Stomach smooth muscle (tissue), 2 donors: Measurements from ENCODE around the gene ANKDD1B.

Experiments used
- H3K27ac ChIP-seq: one replicate; pipeline ENCODE4 v1.7.0; 2013; ENCODE audit warnings: mild to moderate bottlenecking, low read length, inconsistent platforms
- H3K27me3 ChIP-seq, 2 donors: one replicate each; pipeline ENCODE4 v1.7.0; 2013; ENCODE audit warnings: low read length in 2 of 2; ENCODE audit not compliant: insufficient read depth in 2 of 2, control insufficient read depth in 1 of 2
- H3K36me3 ChIP-seq, 2 donors: one replicate each; pipeline ENCODE4 v1.7.0; 2013; ENCODE audit warnings: low read length in 2 of 2; ENCODE audit not compliant: control insufficient read depth in 2 of 2, insufficient read depth in 2 of 2
- H3K4me1 ChIP-seq: one replicate; pipeline ENCODE4 v1.7.0; 2013; ENCODE audit warnings: low read length; ENCODE audit not compliant: control insufficient read depth, insufficient read depth
- H3K4me3 ChIP-seq, 2 donors: one replicate each; pipeline ENCODE4 v1.7.0; 2013; ENCODE audit warnings: low read length in 2 of 2
- H3K9ac ChIP-seq, 2 donors: one replicate each; pipeline ENCODE4 v1.7.0; 2013; ENCODE audit warnings: low read length in 2 of 2, mild to moderate bottlenecking in 1 of 2
- H3K9me3 ChIP-seq, 2 donors: one replicate each; pipeline ENCODE4 v1.7.0; 2013; ENCODE audit warnings: low read length in 2 of 2; ENCODE audit not compliant: control insufficient read depth in 2 of 2
- donor health status: healthy.
- donor health status: Pancreatic carcinoma.

ANKDD1B gene

GRCh38 chr5:75706016-75706415 is 94.8 kb downstream of the ANKDD1B start:
- no peak overlapping the region for H3K9ac ChIP-seq
- no peak overlapping the region for H3K27ac ChIP-seq
- no peaks in the 10 kb centered on the region for H3K4me1 ChIP-seq
- no peak overlapping the region for H3K4me3 ChIP-seq
- H3K9me3 ChIP-seq = no peaks in the 10 kb centered on the region
- H3K27me3 ChIP-seq = no peaks in the 10 kb centered on the region
- peaks cover 6 to 19% of the 10 kb centered on the region in 2 donors for H3K36me3 ChIP-seq

DNA sequence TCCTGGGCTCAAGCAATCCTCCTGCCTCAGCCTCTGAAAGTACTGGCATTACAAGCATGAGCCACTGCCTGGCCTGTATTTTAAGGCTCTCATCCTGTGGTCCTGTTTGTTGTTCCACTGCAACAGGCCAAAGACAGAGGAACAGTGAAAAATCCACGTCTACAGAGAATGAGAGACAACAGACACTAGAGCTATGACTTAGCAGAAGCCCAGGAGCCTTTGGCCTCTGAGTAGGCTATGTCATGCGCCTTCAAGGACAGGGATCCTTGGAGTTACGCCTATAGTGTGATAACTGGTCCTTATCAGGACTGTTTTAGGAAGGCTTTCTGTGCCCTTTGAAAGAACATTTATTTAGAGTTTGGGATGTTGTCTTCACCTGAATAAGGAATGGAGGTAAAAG is 95.5 kb downstream of the ANKDD1B start:
- Histone ChIP-seq H3K4me1 (no peaks in the 10 kb centered on the region), H3K9ac (no peak overlapping the region), H3K4me3 (no peak overlapping the region), H3K36me3 (peaks cover 5 to 18% of the 10 kb centered on the region in 2 donors), H3K27ac (no peak overlapping the region), H3K9me3 (no peaks in the 10 kb centered on the region), H3K27me3 (no peaks in the 10 kb centered on the region)

DNA sequence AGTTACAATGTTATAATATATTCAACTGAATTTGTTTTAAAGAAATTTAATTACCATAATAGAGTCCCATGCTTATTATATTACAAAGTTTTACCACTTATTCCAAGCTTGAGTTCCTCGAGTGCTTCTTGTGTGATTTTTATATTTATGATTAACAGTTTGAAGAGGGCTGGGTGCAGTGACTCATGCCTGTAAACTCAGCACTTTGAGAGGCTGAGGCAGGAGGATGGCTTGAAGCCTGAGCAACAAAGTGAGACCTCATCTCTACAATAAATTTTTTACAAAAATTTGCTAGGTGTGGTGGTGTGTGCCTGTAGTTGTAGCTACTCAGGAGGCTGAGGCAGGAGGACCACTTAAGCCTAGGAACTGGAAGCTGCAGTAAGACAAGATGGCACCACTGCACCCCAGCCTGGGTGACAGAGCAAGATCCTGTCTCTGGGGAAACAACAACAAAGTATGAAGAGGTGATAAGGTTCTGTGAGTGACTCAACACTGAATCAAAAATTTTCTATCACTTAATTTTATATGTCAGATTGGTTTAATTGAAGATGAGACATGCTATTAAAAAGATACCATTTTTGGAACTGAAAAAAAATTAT is 96.8 kb downstream of the ANKDD1B start:
- Histone ChIP-seq H3K4me3 (no peak overlapping the region), H3K36me3 (peaks cover 3 to 5% of the 10 kb centered on the region in 2 donors), H3K9me3 (no peaks in the 10 kb centered on the region), H3K27me3 (no peaks in the 10 kb centered on the region), H3K9ac (no peak overlapping the region), H3K4me1 (no peaks in the 10 kb centered on the region), H3K27ac (no peak overlapping the region)

- Histone ChIP-seq H3K4me1 (no peaks in the 10 kb centered on the region), H3K9me3 (no peaks in the 10 kb centered on the region), H3K36me3 (peaks cover 3 to 4% of the 10 kb centered on the region in 2 donors), H3K9ac (no peak overlapping the region), H3K27me3 (no peaks in the 10 kb centered on the region), H3K27ac (no peak overlapping the region), H3K4me3 (no peak overlapping the region)
These were observed 99.4 kb downstream of the ANKDD1B start for GRCh38 chr5:75710637-75711036.

- Histone ChIP-seq H3K9ac (no peak overlapping the region), H3K36me3 (peaks cover 3 to 4% of the 10 kb centered on the region in 2 donors), H3K4me1 (no peaks in the 10 kb centered on the region)
These were observed 99.9 kb downstream of the ANKDD1B start for GRCh38 chr5:75711151-75711550.

DNA sequence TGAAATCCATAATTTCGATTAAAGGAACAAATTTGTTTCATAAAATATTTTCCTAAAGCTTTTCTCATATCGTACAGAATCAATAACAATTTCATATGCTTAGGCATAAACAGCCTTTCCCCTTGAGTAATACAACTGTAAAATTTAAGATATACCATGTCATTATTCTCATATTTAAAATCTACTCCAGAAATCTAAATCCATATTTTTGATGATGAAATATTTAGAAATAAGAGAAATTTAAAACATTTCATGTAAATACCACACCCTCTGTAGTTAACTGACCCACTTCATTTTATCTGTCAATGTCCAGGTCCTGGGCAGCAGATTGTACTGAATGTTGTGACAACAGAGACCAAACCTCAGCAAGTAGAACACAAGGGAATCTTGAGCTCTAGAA is 100.8 kb downstream of the ANKDD1B start:
- H3K4me1 ChIP-seq = peaks cover 4% of the 10 kb centered on the region
- no peaks in the 10 kb centered on the region for H3K27me3 ChIP-seq
- peaks cover 3 to 4% of the 10 kb centered on the region in 2 donors for H3K36me3 ChIP-seq
- H3K4me3 ChIP-seq = no peak overlapping the region
- H3K9ac ChIP-seq = no peak overlapping the region
- no peak overlapping the region for H3K27ac ChIP-seq
- no peaks in the 10 kb centered on the region for H3K9me3 ChIP-seq

More at GRCh38 chr5:75711151-75711550, 99.9 kb downstream of the ANKDD1B start:
- Histone ChIP-seq H3K27ac (no peak overlapping the region), H3K9me3 (no peaks in the 10 kb centered on the region), H3K27me3 (no peaks in the 10 kb centered on the region), H3K4me3 (no peak overlapping the region)

DNA sequence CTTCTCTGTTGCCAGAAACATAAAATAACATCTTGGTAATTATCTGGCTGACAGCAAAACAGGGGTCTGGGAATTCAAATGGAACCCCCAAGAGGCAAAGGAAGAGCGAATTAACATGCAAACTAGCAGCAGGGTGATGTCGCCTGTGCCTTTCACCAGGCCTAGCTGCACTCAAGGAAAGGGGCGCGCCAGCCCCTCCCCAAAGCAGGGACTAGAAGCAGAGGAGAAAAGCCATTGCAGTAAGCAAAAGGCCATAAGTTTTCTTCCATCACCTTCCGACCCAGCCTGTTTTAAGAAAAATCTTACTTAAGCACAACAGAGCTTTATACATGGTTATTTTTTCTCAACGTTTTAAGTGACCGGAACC is 105.4 kb downstream of the ANKDD1B start:
- peak overlapping the region; percentile 77 for H3K27ac ChIP-seq
- H3K27me3 ChIP-seq = no peaks in the 10 kb centered on the region
- H3K36me3 ChIP-seq = no peaks in the 10 kb centered on the region
- peak overlapping the region; percentile 60 to 88 for H3K9ac ChIP-seq
- H3K9me3 ChIP-seq = no peaks in the 10 kb centered on the region
- peaks cover 4% of the 10 kb centered on the region for H3K4me1 ChIP-seq
- H3K4me3 ChIP-seq = peak overlapping the region; percentile 89 to 99

GRCh38 chr5:75717082-75717922 is 106.0 kb downstream of the ANKDD1B start, which contains the start of gene POC5:
Gene POC5 (minus strand): TSS chr5:75717437. CDS start chr5:75712937, 4,500 bp downstream.
- no peaks in the 10 kb centered on the region for H3K36me3 ChIP-seq
- peak within 1 kb of the TSS; percentile 89 to 99 for H3K4me3 ChIP-seq
- peaks cover 4% of the 10 kb centered on the region for H3K4me1 ChIP-seq
- peak within 1 kb of the TSS; percentile 60 to 88 for H3K9ac ChIP-seq
- H3K27ac ChIP-seq = peak within 1 kb of the TSS; percentile 77
- H3K9me3 ChIP-seq = no peaks in the 10 kb centered on the region
- no peaks in the 10 kb centered on the region for H3K27me3 ChIP-seq

DNA sequence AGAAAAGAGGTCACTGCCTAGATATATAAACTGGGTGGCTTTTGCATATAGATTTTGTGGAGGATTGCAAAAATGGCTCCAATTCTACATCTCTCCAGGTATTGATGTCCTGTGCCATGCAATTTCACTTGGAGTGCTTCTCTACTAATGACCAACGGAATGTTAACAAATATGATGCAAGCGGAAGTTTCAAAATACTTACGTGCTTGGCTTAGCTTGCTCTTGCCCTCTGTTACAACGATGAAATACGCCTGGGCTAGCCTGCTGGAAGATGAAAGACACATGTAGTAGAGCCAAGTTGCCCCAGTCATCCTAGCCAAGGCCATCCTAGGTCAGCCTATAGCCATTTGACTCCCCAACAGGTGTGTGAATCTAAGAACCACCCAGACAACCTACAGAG is 109.6 kb downstream of the ANKDD1B start:
- H3K9ac ChIP-seq = no peak overlapping the region
- no peaks in the 10 kb centered on the region for H3K9me3 ChIP-seq
- no peaks in the 10 kb centered on the region for H3K36me3 ChIP-seq
- no peak overlapping the region for H3K27ac ChIP-seq
- H3K4me1 ChIP-seq = peaks cover 4% of the 10 kb centered on the region
- no peak overlapping the region for H3K4me3 ChIP-seq
- H3K27me3 ChIP-seq = no peaks in the 10 kb centered on the region
